ENCODE measurements around the gene ABCG4. TPM values are rescaled to one million over a fixed set of nuclear protein-coding genes. Genes with fewer than 3 reads are reported as not detected.

Gene ABCG4
- total RNA-seq, 2 donors from 2014 or later = 0.85 TPM; not detected in 1

DNA sequence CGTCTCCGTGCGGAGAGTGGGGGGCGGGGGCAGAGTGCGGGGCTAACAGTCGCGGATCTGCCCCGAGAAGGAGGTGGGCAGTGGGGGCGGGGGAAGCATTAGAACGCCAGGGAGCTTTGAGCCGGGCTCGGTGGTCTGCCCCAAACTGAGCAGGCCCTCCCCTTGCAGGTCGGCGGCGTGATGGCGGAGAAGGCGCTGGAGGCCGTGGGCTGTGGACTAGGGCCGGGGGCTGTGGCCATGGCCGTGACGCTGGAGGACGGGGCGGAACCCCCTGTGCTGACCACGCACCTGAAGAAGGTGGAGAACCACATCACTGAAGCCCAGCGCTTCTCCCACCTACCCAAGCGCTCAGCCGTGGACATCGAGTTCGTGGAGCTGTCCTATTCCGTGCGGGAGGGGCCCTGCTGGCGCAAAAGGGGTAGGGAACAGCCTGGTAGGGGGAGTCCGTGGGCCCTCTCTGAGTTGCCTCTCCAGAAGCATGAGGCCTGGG lies 979 bp downstream of the ABCG4 start:
- WGBS = 41% methylated on average over 28 of the region's 33 CpGs
- H3K9me3 ChIP-seq = no peaks in the 10 kb centered on the region
- no peak for TF ChIP-seq POLR2A (IDR thresholded peaks at IDR 0.05)
- no peak for TF ChIP-seq POLR2AphosphoS5 (IDR thresholded peaks at IDR 0.05)
- TF ChIP-seq, protein P1, sequence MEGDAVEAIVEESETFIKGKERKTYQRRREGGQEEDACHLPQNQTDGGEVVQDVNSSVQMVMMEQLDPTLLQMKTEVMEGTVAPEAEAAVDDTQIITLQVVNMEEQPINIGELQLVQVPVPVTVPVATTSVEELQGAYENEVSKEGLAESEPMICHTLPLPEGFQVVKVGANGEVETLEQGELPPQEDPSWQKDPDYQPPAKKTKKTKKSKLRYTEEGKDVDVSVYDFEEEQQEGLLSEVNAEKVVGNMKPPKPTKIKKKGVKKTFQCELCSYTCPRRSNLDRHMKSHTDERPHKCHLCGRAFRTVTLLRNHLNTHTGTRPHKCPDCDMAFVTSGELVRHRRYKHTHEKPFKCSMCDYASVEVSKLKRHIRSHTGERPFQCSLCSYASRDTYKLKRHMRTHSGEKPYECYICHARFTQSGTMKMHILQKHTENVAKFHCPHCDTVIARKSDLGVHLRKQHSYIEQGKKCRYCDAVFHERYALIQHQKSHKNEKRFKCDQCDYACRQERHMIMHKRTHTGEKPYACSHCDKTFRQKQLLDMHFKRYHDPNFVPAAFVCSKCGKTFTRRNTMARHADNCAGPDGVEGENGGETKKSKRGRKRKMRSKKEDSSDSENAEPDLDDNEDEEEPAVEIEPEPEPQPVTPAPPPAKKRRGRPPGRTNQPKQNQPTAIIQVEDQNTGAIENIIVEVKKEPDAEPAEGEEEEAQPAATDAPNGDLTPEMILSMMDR (IDR thresholded peaks at IDR 0.05) = no peak

DNA sequence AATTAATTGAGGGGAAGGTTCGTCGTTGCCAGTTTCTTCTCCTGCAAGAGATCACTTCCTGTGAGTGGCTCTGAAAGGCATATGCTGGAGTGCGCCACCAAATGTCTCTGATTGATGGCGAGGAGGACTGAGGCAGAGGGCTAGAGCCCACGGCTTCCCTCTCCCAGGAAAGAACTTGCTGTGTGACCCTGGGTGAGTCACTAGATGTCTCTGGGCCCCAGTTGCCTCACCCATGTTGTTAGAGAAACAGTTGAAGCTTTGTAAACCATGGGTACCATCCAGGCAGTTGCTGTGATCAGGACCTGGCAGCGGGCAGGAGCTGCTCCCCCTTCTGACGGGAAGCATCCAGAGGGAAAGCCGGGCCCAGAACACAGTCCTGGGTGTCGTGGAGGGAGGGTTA lies 3.2 kb downstream of the ABCG4 start:
- Histone ChIP-seq H3K9me3 (no peaks in the 10 kb centered on the region), H3K4me3 (no peak overlapping the region), H3K36me3 (no peaks in the 10 kb centered on the region), H3K4me1 (replicated peaks) (no peaks in the 10 kb centered on the region), H3K27ac (no peak overlapping the region), H3K27me3 (replicated peaks; ENCODE audit: insufficient read depth) (no peaks in the 10 kb centered on the region)
- DNase-seq (ENCODE audit: low spot score) = no peak
- intact Hi-C loops (cut with DNase I) = no loop called here
- WGBS = 83% methylated on average over 9 of the region's 9 CpGs
- TF ChIP-seq, protein P1 (IDR thresholded peaks at IDR 0.05) = no peak
- TF ChIP-seq POLR2A (IDR thresholded peaks at IDR 0.05) = no peak
- TF ChIP-seq POLR2AphosphoS5 (IDR thresholded peaks at IDR 0.05) = no peak

More for the DNA sequence above, 979 bp downstream of the ABCG4 start:
- H3K27me3 ChIP-seq (replicated peaks; ENCODE audit: insufficient read depth) = no peaks in the 10 kb centered on the region
- no peaks in the 10 kb centered on the region for H3K36me3 ChIP-seq
- intact Hi-C loops (cut with DNase I) = no loop called here
- H3K27ac ChIP-seq = no peak overlapping the region
- H3K4me3 ChIP-seq = peak overlapping the region; percentile 41 to 50
- DNase-seq (ENCODE audit: low spot score) = no peak
- no peaks in the 10 kb centered on the region for H3K4me1 ChIP-seq (replicated peaks)

DNA sequence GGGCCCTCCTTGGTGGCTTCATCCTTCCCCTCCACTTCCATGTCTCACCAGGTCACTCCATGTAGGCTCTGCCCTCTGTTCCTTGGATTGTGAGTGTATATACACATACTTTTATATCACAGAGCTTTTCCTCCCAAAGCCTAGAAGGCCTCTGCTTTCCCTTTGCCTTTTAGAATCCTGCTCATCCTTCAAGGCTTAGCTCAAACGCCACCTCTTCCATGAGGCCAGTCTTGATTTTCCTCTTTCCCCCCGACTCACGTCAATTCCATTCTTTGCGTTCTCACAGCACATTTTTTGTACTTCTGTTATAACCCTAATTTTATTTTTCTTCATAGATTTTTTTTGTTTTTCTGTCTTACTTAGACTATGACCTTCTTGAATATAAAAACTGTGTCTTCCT lies 3.8 kb downstream of the ABCG4 start:
- TF ChIP-seq POLR2AphosphoS5 (IDR thresholded peaks at IDR 0.05) (no peak), POLR2A (IDR thresholded peaks at IDR 0.05) (no peak)
- TF ChIP-seq, protein P1 (IDR thresholded peaks at IDR 0.05) = no peak
- no peak overlapping the region for H3K4me3 ChIP-seq
- no peak for DNase-seq (ENCODE audit: low spot score)
- H3K36me3 ChIP-seq = no peaks in the 10 kb centered on the region
- no peaks in the 10 kb centered on the region for H3K4me1 ChIP-seq (replicated peaks)
- WGBS = 86% methylated on average over 4 of the region's 4 CpGs
- intact Hi-C loops (cut with DNase I) = no loop called here
- H3K27me3 ChIP-seq (replicated peaks; ENCODE audit: insufficient read depth) = no peaks in the 10 kb centered on the region
- no peaks in the 10 kb centered on the region for H3K9me3 ChIP-seq
- H3K27ac ChIP-seq = no peak overlapping the region

DNA sequence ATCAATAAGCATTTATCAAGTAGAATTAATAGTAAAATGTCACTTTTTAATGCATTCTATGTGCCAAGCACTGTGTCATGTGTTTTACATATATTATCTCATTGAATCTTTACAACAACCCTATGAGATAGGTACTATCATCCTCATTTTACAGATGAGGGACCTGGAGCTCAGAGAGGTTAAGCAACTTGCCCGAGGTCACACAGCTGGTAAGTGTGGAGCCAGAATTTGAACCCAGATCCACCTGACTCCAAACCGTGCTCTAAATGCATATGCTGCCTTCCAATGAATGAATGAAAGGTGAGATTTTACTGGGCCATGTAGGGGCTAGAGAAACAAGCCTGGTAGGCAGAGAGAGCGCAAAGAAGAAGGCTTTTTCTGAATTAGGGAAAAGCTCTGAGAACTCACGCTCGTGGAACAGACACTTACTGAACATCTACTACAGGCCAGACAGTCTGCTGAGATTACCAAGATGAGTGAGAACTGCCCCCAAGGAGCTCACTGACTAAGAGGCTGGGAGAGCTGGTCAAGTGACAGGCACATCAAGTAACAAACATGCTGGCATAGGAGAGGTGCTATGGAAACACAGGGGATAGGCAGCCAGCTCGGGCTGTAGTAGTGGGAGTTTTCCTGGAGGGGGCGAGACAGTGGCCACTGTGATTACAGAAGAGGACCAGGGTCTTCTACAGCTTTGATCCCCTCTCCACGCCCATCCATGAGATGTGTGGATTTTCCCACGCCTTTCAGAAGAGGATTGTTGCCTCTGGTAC lies 4.4 kb downstream of the ABCG4 start:
- intact Hi-C loops (cut with DNase I) = no loop called here
- H3K27ac ChIP-seq = no peak overlapping the region
- H3K4me3 ChIP-seq = no peak overlapping the region
- no peak for DNase-seq (ENCODE audit: low spot score)
- H3K4me1 ChIP-seq (replicated peaks) = no peaks in the 10 kb centered on the region
- 80% methylated on average over 9 of the region's 9 CpGs for WGBS
- no peaks in the 10 kb centered on the region for H3K9me3 ChIP-seq
- TF ChIP-seq POLR2AphosphoS5 (IDR thresholded peaks at IDR 0.05) (no peak), POLR2A (IDR thresholded peaks at IDR 0.05) (no peak)
- TF ChIP-seq, protein P1 (IDR thresholded peaks at IDR 0.05) = no peak
- H3K27me3 ChIP-seq (replicated peaks; ENCODE audit: insufficient read depth) = no peaks in the 10 kb centered on the region
- H3K36me3 ChIP-seq = no peaks in the 10 kb centered on the region

DNA sequence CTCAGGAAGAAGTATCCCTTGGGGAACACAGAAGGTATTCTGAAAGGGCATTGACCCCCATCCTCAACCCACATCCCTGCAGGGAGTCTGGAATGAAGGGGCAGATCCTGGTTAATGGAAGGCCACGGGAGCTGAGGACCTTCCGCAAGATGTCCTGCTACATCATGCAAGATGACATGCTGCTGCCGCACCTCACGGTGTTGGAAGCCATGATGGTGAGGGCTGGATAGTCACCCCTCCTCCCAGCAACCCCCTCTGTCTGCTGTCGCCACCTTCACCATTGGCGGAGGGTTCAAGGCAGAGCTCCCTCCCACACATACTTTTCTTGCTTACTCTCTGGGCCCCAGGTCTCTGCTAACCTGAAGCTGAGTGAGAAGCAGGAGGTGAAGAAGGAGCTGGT lies 5.3 kb downstream of the ABCG4 start:
- intact Hi-C loops (cut with DNase I) = no loop called here
- no peak for DNase-seq (ENCODE audit: low spot score)
- Histone ChIP-seq H3K4me3 (no peak overlapping the region), H3K27me3 (replicated peaks; ENCODE audit: insufficient read depth) (no peaks in the 10 kb centered on the region), H3K9me3 (no peaks in the 10 kb centered on the region), H3K27ac (no peak overlapping the region), H3K36me3 (no peaks in the 10 kb centered on the region), H3K4me1 (replicated peaks) (no peaks in the 10 kb centered on the region)
- WGBS = 90% methylated on average over 6 of the region's 6 CpGs
- TF ChIP-seq POLR2A (IDR thresholded peaks at IDR 0.05) (no peak), POLR2AphosphoS5 (IDR thresholded peaks at IDR 0.05) (no peak)
- TF ChIP-seq, protein P1 (IDR thresholded peaks at IDR 0.05) = no peak
